Pancreas (tissue), 10 donors: ENCODE results near the gene MYO18A. TPM values are rescaled to one million over a fixed set of nuclear protein-coding genes. Genes with fewer than 3 reads are reported as not detected.
A peak's percentile ranks its signal among the peaks of the same experiment; 100 is the strongest.

ENCODE experiments used
- ATAC-seq, 4 donors: fragments of 200-7000 bp; cut with Tn5 transposase; one replicate each; pipeline versions ENCODE4 v1.8.0 to v1.9.1; 2020; ENCODE audit warnings: mild to moderate bottlenecking in 4 of 4, moderate library complexity in 4 of 4
- DNase-seq, 6 donors: peaks; one replicate each; pipeline ENCODE4 v3.0.0-alpha.2; 2020
- FAIRE-seq: peaks from 2 replicates; lab custom pipeline; 2012; peaks lifted over from hg19 to GRCh38; lab: Jason Lieb, UNC
- H3K27ac ChIP-seq, 4 donors: fragments of 200-600 bp; sonication (generic); 1 replicate in 3 of 4; 2 replicates in 1 of 4; pipeline versions ENCODE4 v1.5.0 to v1.8.0; 2020
- H3K27me3 ChIP-seq, 4 donors: fragments of 200-600 bp; one replicate each; pipeline ENCODE4 v1.8.0; 2021
- H3K36me3 ChIP-seq, 3 donors: fragments of 200-600 bp; sonication (generic) in 1 of 3; one replicate each; pipeline versions ENCODE4 v1.5.0 to v1.8.0; 2020 to 2021
- H3K4me1 ChIP-seq, 3 donors: fragments of 200-600 bp; one replicate each; pipeline ENCODE4 v1.8.0; 2021
- H3K4me3 ChIP-seq, 4 donors: fragments of 200-600 bp; sonication (generic) in 2 of 4; one replicate each; pipeline versions ENCODE4 v1.5.0 to v1.8.0; 2020 to 2021
- H3K9me3 ChIP-seq, 4 donors: fragments of 200-600 bp; one replicate each; pipeline ENCODE4 v1.8.0; 2021
- CTCF ChIP-seq, 4 donors: fragments of 200-600 bp; sonication (generic) in 3 of 4; IDR thresholded peaks; one replicate each; pipeline versions ENCODE4 v1.5.0 to v1.8.0; 2021; ENCODE audit warnings: antibody characterized with exemption in 4 of 4
- WGBS, 2 donors: extraction: QIAGEN DNeasy Blood & Tissue Kit; methylation state at CpG; one replicate each; pipeline ENCODE4 v1.1.7; 2013; 5-methylcytosine and 5-hydroxymethylcytosine counted together
- intact Hi-C, 3 donors: fragments of 100-400 bp; cut with DNase I; formaldehyde crosslinking; loops; one replicate each; pipeline versions ENCODE4 v1.11.1 to v1.14.2; 2022
- polyA plus RNA-seq, 2 donors: library from polyadenylated mRNA; stranded (reverse); fragments of 200-250 nt; gene quantifications; one replicate each; pipeline ENCODE4 v1.2.3, GENCODE V29; 2013
- total RNA-seq, 6 donors: library from RNA; stranded (reverse); fragmentation: NEBNext Ultra II Directional in 4 of 6; extraction: Animal tissue kit (Norgen Biotek cat#: 25700) in 4 of 6; gene quantifications; one replicate each; pipeline versions ENCODE4 v1.2.1 to v1.2.4, GENCODE V29; 2021 to 2023
- donor health status: healthy with polysubstance abuse.
- donor health status: DM: no; HTN: no; CAD: no; lungs with moderate emphysema.
- donor health status: DM: no; HTN: no; CAD: no.
- donor health status: control.
- donor health status: control.
- donor health status: Bipolar disorder and iron deficiency.
- donor health status: DM: yes; HTN: yes; CAD: no.
- donor health status: DM: no; HTN: no; CAD: no.
- donor health status: DM: no; HTN: no; CAD: no.
- donor health status: DM: yes; HTN: yes; CAD: no.

MYO18A gene
- total and polyA plus RNA-seq, 8 donors: 21.3 to 85.3 (median 33.5) TPM

- H3K4me3 ChIP-seq: no peak overlapping the region
- WGBS, 2 donors: 90 to 93% methylated on average over 5 of the region's 5 CpGs
- peaks cover 22 to 33% (median 31%) of the 10 kb centered on the region in 3 donors for H3K4me1 ChIP-seq
- intact Hi-C loops: loop anchor here in 1 of 3 donors (10.0 kb wide), 1 partner anchor 149 kb away; no protein-coding TSS in a partner anchor
- DNase-seq: no peak
- no peak for TF ChIP-seq CTCF (IDR thresholded peaks at IDR 0.05)
- no peaks in the 10 kb centered on the region for H3K9me3 ChIP-seq
- no peak for ATAC-seq
- no peak for FAIRE-seq
- no peaks in the 10 kb centered on the region for H3K27me3 ChIP-seq
- no peak overlapping the region for H3K27ac ChIP-seq
- H3K36me3 ChIP-seq: peaks cover 0 to 16% (median 4%) of the 10 kb centered on the region in 3 donors
Measured at GRCh38 chr17:29114141-29114540, 66.1 kb downstream of the MYO18A start.

DNA sequence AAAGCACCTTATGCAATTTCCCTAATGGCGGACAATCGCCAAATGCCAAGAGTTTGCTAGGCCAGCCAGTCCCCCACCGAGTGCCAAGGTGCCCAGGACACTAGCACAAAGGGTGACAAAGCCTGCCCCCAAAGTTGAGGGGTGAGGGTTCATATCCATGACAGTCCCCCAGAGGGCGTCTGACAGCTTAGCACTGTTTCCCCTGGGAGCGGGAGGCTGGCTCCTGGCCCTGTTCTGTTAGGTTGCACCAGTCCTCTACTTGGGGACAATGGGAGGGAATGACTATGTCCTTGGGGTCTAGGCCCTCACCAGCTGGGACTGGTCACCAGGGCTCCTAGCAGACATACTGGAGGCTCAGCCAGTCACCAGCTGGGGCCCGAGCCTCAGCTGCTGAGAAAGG, 66.9 kb downstream of the MYO18A start:
- Histone ChIP-seq H3K36me3 (peaks cover 0 to 10% (median 0%) of the 10 kb centered on the region in 3 donors), H3K27me3 (no peaks in the 10 kb centered on the region), H3K27ac (peak overlapping the region in 1 of 4 donors; percentile 12), H3K4me1 (peaks cover 26 to 37% (median 35%) of the 10 kb centered on the region in 3 donors), H3K4me3 (no peak overlapping the region), H3K9me3 (no peaks in the 10 kb centered on the region)
- ATAC-seq (no peak), FAIRE-seq (no peak), DNase-seq (peak in 1 of 6 donors; percentile 66)
- intact Hi-C loops: loop anchor here in 2 of 3 donors (2.0 to 10.0 kb wide), 2 partner anchors 147 to 149 kb away; no protein-coding TSS in a partner anchor
- 74 to 83% methylated on average over 6 of the region's 6 CpGs for WGBS, 2 donors
- no peak for TF ChIP-seq CTCF (IDR thresholded peaks at IDR 0.05)

GRCh38 chr17:29112771-29113295, 67.4 kb downstream of the MYO18A start:
- Histone ChIP-seq H3K9me3 (no peaks in the 10 kb centered on the region), H3K27ac (peak overlapping the region in 1 of 4 donors; percentile 12), H3K4me1 (peaks cover 28 to 40% (median 35%) of the 10 kb centered on the region in 3 donors), H3K36me3 (peaks cover 0 to 9% (median 0%) of the 10 kb centered on the region in 3 donors), H3K4me3 (no peak overlapping the region), H3K27me3 (no peaks in the 10 kb centered on the region)
- no peak for TF ChIP-seq CTCF (IDR thresholded peaks at IDR 0.05)
- 56 to 58% methylated on average over 10 to 11 of the region's 11 CpGs for WGBS, 2 donors
- intact Hi-C loops: loop anchor here in 2 of 3 donors (2.0 to 10.0 kb wide), 2 partner anchors 146 to 148 kb away; no protein-coding TSS in a partner anchor
- FAIRE-seq (no peak), DNase-seq (peak in 2 of 6 donors; percentile 39 to 48), ATAC-seq (no peak)

GRCh38 chr17:29111816-29112499, 68.2 kb downstream of the MYO18A start:
- peak in 3 of 4 donors; percentile 32 to 54 (median 40) for ATAC-seq
- H3K36me3 ChIP-seq: peaks cover 0 to 9% (median 0%) of the 10 kb centered on the region in 3 donors
- peak; percentile 85 to 93 (median 90) for TF ChIP-seq CTCF (IDR thresholded peaks at IDR 0.05)
- H3K27ac ChIP-seq: peak overlapping the region in 2 of 4 donors; percentile 7 to 12
- no peak overlapping the region for H3K4me3 ChIP-seq
- WGBS, 2 donors: 20 to 21% methylated on average over 20 of the region's 20 CpGs
- no peaks in the 10 kb centered on the region for H3K27me3 ChIP-seq
- H3K9me3 ChIP-seq: no peaks in the 10 kb centered on the region
- FAIRE-seq: no peak
- peaks cover 37 to 48% (median 41%) of the 10 kb centered on the region in 3 donors for H3K4me1 ChIP-seq
- DNase-seq: peak; percentile 60 to 93 (median 84)
- intact Hi-C loops: loop anchor here in 2 of 3 donors (2.0 to 10.0 kb wide), 2 partner anchors 145 to 147 kb away; no protein-coding TSS in a partner anchor
